HG02938 (cell line): ENCODE measurements around the gene RNF19B.
"Not testable (repeated sequence)": the region's sequence is repeated elsewhere in the genome, so short reads cannot be mapped to it uniquely, and the experiment has no call there.

ENCODE experiments used
- ATAC-seq: cut with Tn5 transposase; IDR thresholded peaks from one replicate; pipeline ENCODE4 v1.9.1; 2021; ENCODE audit warnings: mild to moderate bottlenecking, moderate library complexity; ENCODE audit not compliant: unreplicated experiment

Gene RNF19B

DNA sequence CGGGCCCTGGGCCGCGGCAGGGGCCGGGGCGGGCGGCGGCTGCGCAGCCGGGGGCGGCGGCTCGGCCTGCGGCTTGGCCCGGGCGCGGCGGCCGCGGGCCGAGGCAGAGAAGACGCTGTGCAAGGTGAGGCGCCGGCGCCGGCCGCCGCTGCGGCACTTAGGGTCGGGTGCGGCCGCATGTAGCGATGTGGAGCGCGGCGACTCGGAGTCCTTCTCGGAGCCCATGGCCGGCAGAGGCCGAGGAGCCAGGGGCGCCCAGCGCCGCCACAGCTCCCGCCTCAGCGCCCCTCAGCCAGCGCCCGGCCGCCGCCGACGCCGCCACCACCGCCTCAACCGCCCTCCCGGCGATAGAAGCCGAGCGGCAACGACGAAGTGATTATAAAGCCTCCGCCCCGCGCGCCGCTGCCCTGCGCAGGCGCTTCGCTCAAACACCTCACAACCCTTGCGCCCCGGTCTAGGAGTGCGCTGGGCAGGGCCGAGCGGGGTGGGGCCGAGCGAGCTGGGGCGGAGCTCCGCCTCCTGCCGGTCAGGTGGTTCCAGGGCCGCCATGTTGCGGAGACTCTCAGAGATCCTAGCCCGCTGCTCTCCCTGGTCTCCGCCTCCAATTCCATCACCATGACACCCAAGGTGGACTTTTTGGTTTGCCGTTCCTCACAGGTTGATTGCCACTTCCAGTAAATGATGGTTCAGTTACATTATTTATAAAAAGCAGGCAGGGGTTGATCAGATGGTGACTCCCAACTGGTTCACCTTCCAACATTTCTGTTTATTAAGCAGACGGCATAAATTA, at the start of gene RNF19B:
Gene RNF19B, minus strand, starts transcription at position 349 of the 790 bp plus-strand sequence. Its CDS starts 124 bp downstream, at position 225.
- peak; percentile 83 for ATAC-seq

- ATAC-seq, result no peak
These were observed 49.2 kb upstream of the RNF19B start for GRCh38 chr1:33013791-33014190.

- ATAC-seq, result no peak
These were observed 47.6 kb upstream of the RNF19B start for GRCh38 chr1:33012165-33012564.

GRCh38 chr1:33010932-33011731, 46.5 kb upstream of the RNF19B start:
- no peak for ATAC-seq

DNA sequence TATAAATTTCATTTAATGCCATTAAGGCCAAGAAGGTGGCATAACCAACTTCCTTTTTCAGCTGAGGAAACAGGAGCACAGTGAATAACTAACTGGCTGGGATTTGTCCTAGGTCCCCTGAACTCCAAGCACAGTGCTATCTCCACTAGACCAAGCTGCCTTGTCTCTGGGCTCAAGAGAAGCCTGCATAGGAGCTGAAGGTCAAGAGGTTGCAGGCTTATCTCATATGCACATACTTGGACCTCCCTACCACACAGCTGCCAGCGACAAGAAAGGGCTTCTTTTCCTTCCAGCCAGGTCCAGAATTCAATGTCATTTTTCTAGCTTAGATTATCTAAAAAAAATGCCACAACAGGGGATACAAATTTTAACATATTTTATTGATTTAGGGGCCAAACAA, 45.0 kb upstream of the RNF19B start:
- ATAC-seq, result no peak

DNA sequence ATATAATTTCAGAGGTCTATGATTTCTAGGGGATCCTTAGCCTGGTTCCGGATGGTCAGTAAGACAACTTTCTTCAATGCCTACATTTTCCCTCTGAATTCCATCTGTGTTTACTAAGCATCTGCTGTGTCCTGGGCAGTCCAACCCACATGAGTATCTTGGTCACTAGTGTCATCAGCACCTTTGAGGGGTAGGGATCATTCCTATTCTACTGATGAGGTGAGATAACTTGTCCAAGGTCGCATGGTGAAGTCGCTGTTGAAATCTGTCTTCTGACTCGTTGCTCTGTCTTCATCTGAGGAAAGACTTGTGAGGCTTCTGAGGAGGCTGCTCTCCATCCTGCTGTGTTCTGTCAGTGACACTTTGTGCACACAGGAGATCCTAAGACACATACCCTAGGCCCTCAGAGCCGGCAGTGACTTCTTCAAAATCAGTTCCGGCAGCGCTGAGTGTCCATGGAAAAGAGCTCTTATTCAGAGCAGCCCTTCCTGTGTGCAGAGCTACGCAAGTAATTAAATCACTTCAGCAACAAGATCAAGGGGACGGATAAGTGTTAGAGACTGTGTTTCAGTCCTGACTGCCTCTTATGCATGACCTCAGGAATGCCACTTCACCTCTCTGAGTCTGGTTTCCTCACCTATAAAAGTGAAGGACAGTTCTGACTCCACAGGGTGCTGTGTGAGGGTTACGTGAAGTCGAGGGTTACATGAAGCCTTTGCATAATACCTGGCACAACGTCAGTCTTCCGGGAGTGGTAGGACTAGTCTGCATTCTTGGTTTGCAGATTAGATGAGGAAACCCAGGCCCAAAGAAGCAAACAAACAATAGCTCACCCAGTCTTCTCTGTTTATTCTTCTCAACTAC, 43.7 kb upstream of the RNF19B start:
- ATAC-seq, result no peak

- ATAC-seq, result no peak
These were observed 42.8 kb upstream of the RNF19B start for GRCh38 chr1:33007190-33008050.

DNA sequence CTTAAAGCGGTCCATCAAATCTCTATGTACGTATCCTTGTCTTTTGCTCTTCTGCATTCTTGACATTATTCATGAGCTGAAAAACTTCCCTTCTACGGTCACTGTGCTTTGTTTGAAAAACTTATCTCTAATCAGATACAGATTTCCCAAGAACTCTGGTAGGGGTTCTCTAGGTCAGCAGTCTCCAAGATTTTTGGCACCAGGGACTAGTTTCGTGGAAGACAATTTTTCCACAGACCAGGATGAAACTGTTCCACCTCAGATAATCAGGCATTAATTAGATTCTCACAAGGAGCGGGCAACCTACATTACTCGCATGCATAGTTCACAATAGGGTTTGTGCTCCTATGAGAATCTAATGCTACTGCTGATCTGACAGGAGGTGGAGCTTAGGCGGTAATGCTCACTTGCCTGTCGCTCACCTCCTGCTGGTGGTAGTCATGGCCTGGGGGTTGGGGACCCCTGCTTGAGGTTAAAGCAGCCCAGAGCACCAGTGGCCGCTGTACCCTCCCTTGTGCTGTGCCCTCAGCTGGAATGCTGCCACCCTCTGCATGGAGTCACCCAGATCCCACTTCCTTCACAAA, 41.3 kb upstream of the RNF19B start:
- ATAC-seq, result no peak

GRCh38 chr1:33005117-33005837, 40.7 kb upstream of the RNF19B start:
- no peak for ATAC-seq

- ATAC-seq, result no peak
These were observed 40.0 kb upstream of the RNF19B start for GRCh38 chr1:33004613-33005012.

GRCh38 chr1:33003657-33004056, 39.0 kb upstream of the RNF19B start:
- no peak for ATAC-seq

DNA sequence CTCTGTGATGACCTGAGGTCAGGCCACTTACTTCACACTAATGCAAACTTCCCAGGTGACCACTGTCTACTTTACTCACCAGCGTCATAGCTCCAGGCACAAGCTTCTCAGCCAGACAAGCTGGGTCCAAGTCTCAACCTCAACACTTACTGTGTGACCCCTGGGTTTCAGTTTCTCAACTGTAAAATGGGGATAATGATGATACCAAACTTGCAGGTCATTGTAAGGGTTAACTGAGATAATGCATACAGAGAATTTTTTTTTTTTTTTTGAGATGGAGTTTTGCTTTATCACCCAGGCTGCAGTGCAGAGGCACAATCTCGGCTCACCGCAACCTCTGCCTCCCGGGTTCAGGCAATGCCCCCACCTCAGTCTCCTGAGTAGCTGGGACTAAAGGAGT, 37.4 kb upstream of the RNF19B start:
- ATAC-seq, result no peak

GRCh38 chr1:33001282-33001681, 36.7 kb upstream of the RNF19B start:
- no peak for ATAC-seq

GRCh38 chr1:33000427-33001026, 35.9 kb upstream of the RNF19B start:
- no peak for ATAC-seq

GRCh38 chr1:32998997-32999396, 34.4 kb upstream of the RNF19B start:
- no peak for ATAC-seq

DNA sequence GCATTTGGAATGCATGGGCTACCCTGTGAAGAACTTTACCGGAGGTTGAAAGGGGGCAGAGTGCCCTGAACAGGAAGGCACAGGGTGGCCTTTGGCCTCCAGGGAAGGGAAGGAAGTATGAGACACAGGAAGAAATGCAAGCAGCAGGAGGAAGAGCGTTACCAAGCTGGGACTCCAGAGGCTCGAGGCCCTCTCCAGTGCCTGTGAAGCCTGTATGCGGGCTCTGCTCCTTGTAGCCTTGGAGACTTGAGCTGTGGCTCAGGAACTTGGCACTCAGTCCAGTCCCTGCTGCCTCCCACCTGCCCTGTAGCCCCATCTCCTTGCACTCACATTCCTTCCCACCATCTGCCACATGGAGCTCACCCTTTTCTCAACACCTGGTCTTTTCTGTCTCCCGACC, 33.5 kb upstream of the RNF19B start:
- no peak for ATAC-seq

DNA sequence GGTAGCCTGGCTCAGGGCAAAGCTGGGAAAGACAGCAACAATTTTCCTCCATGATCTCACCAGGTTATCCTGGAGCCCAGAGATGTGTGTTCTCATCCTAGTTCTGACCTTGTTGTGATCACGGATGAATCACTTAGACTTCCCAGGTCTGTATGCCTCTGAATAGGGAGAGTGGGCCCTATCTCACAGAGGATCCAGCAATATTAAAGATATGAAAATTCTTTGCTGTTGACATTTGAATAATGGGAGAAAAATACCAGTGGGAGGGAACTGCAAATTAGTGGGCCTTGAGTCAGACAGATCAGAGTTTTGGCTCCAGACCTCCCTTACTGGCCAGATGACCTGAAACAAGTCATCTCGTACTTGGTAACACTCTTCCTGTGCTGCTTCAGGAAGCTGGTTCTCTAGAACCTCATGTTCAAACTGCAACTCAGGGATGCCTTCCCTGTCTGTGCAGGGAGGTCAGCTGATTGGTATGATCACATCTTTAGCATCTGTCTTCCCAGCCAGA, 32.8 kb upstream of the RNF19B start:
- no peak for ATAC-seq

DNA sequence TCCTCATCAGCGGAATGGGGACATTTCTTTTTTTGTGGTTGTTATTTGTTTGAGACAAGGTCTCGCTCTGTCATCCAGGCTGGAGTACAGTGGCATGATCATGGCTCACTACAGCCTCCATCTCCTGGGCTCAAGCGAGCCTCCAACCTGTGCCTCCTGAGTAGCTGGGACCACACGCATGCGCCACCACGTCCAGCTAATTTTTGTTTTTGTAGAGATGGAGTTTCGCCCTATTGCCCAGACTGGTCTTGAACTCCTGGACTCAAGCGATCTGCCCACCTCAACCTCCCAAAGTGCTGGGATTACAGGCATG, 28.7 kb upstream of the RNF19B start:
- ATAC-seq, result not testable (repeated sequence)
